ENCODE results near the gene UBR1.

Gene UBR1

GRCh38 chr15:43121863-43122262, 16.0 kb upstream of the UBR1 start:
- Histone ChIP-seq H2AFZ (ENCODE audit: low read length) (no peak overlapping the region), H3K4me2 (ENCODE audit: low read length) (no peak overlapping the region), H3K36me3 (ENCODE audit: insufficient read depth, low read length) (no peaks in the 10 kb centered on the region), H3K9ac (ENCODE audit: low read length) (no peak overlapping the region), H3K9me2 (ENCODE audit: low read depth, low read length) (no peaks in the 10 kb centered on the region), H3F3A (ENCODE audit: insufficient read depth, low read length) (no peaks in the 10 kb centered on the region), H3K4me1 (ENCODE audit: insufficient read depth, low read length, severe bottlenecking) (peaks cover 19% of the 10 kb centered on the region), H3K79me2 (ENCODE audit: insufficient read depth, low read length) (no peaks in the 10 kb centered on the region), H3K27ac (ENCODE audit: low read depth, low read length, poor library complexity, severe bottlenecking) (no peak overlapping the region), H4K20me1 (ENCODE audit: insufficient read depth, low read length) (no peaks in the 10 kb centered on the region), H3K4me3 (ENCODE audit: low read depth, low read length, poor library complexity, severe bottlenecking) (no peak overlapping the region), H3K9me3 (ENCODE audit: low read length) (no peaks in the 10 kb centered on the region), H3K27me3 (ENCODE audit: insufficient read depth, low read length) (no peaks in the 10 kb centered on the region)
- TF ChIP-seq CTCF (IDR thresholded peaks at IDR 0.05; ENCODE audit: low read length) (no peak), EZH2 (IDR thresholded peaks at IDR 0.05; ENCODE audit: borderline replicate concordance, low read length) (no peak)

GRCh38 chr15:43118829-43119228, 13.0 kb upstream of the UBR1 start:
- H2AFZ ChIP-seq (ENCODE audit: low read length) = no peak overlapping the region
- H3K4me2 ChIP-seq (ENCODE audit: low read length) = no peak overlapping the region
- H3K36me3 ChIP-seq (ENCODE audit: insufficient read depth, low read length) = no peaks in the 10 kb centered on the region
- H3K27me3 ChIP-seq (ENCODE audit: insufficient read depth, low read length) = no peaks in the 10 kb centered on the region
- TF ChIP-seq EZH2 (IDR thresholded peaks at IDR 0.05; ENCODE audit: borderline replicate concordance, low read length) (no peak), CTCF (IDR thresholded peaks at IDR 0.05; ENCODE audit: low read length) (no peak)
- no peaks in the 10 kb centered on the region for H4K20me1 ChIP-seq (ENCODE audit: insufficient read depth, low read length)
- H3K9me2 ChIP-seq (ENCODE audit: low read depth, low read length) = no peaks in the 10 kb centered on the region
- H3F3A ChIP-seq (ENCODE audit: insufficient read depth, low read length) = no peaks in the 10 kb centered on the region
- H3K79me2 ChIP-seq (ENCODE audit: insufficient read depth, low read length) = no peaks in the 10 kb centered on the region
- H3K4me1 ChIP-seq (ENCODE audit: insufficient read depth, low read length, severe bottlenecking) = peaks cover 19% of the 10 kb centered on the region
- H3K9ac ChIP-seq (ENCODE audit: low read length) = no peak overlapping the region
- no peak overlapping the region for H3K27ac ChIP-seq (ENCODE audit: low read depth, low read length, poor library complexity, severe bottlenecking)
- no peak overlapping the region for H3K4me3 ChIP-seq (ENCODE audit: low read depth, low read length, poor library complexity, severe bottlenecking)
- no peaks in the 10 kb centered on the region for H3K9me3 ChIP-seq (ENCODE audit: low read length)

- Histone ChIP-seq H3F3A (ENCODE audit: insufficient read depth, low read length) (no peaks in the 10 kb centered on the region), H3K9me2 (ENCODE audit: low read depth, low read length) (no peaks in the 10 kb centered on the region), H3K79me2 (ENCODE audit: insufficient read depth, low read length) (no peaks in the 10 kb centered on the region), H3K9ac (ENCODE audit: low read length) (no peak overlapping the region), H3K4me2 (ENCODE audit: low read length) (no peak overlapping the region), H3K36me3 (ENCODE audit: insufficient read depth, low read length) (no peaks in the 10 kb centered on the region), H3K27ac (ENCODE audit: low read depth, low read length, poor library complexity, severe bottlenecking) (no peak overlapping the region), H3K9me3 (ENCODE audit: low read length) (no peaks in the 10 kb centered on the region), H3K4me3 (ENCODE audit: low read depth, low read length, poor library complexity, severe bottlenecking) (no peak overlapping the region), H3K27me3 (ENCODE audit: insufficient read depth, low read length) (no peaks in the 10 kb centered on the region), H3K4me1 (ENCODE audit: insufficient read depth, low read length, severe bottlenecking) (peaks cover 17% of the 10 kb centered on the region), H4K20me1 (ENCODE audit: insufficient read depth, low read length) (no peaks in the 10 kb centered on the region), H2AFZ (ENCODE audit: low read length) (no peak overlapping the region)
- no peak for TF ChIP-seq CTCF (IDR thresholded peaks at IDR 0.05; ENCODE audit: low read length)
- TF ChIP-seq EZH2 (IDR thresholded peaks at IDR 0.05; ENCODE audit: borderline replicate concordance, low read length) = no peak
These were observed 12.4 kb upstream of the UBR1 start for GRCh38 chr15:43118286-43118685.
